GM18502 (cell line): Measurements from ENCODE around the gene B3GAT1.
"Not testable (repeated sequence)": the region's sequence is repeated elsewhere in the genome, so short reads cannot be mapped to it uniquely, and the experiment has no call there.

Experiments used
- ATAC-seq: cut with Tn5 transposase; IDR thresholded peaks from one replicate; pipeline ENCODE4 v1.9.1; 2021; ENCODE audit warnings: mild to moderate bottlenecking; ENCODE audit not compliant: unreplicated experiment, poor library complexity

Gene B3GAT1

GRCh38 chr11:134360050-134360835, 51.8 kb downstream of the B3GAT1 start:
- peak; percentile 95 for ATAC-seq

GRCh38 chr11:134359646-134360045, 52.4 kb downstream of the B3GAT1 start:
- no peak for ATAC-seq

- ATAC-seq = no peak
Observed at GRCh38 chr11:134358856-134359490, 53.1 kb downstream of the B3GAT1 start.

GRCh38 chr11:134358165-134358855, 53.7 kb downstream of the B3GAT1 start:
- no peak for ATAC-seq

GRCh38 chr11:134357545-134357839, 54.5 kb downstream of the B3GAT1 start:
- no peak for ATAC-seq

GRCh38 chr11:134356656-134357544, 55.1 kb downstream of the B3GAT1 start:
- no peak for ATAC-seq

GRCh38 chr11:134355656-134356055, 56.4 kb downstream of the B3GAT1 start:
- ATAC-seq = no peak

- ATAC-seq = no peak
Observed at GRCh38 chr11:134355136-134355535, 56.9 kb downstream of the B3GAT1 start.

GRCh38 chr11:134352111-134352510, 59.9 kb downstream of the B3GAT1 start:
- no peak for ATAC-seq

- ATAC-seq = peak; percentile 81
Observed at GRCh38 chr11:134350381-134350780, 61.7 kb downstream of the B3GAT1 start.

GRCh38 chr11:134349802-134350355, 62.2 kb downstream of the B3GAT1 start:
- peak; percentile 12 for ATAC-seq

- ATAC-seq = peak; percentile 66
Observed at GRCh38 chr11:134349109-134349801, 62.8 kb downstream of the B3GAT1 start.

- ATAC-seq = no peak
Observed at GRCh38 chr11:134347441-134347840, 64.6 kb downstream of the B3GAT1 start.

- no peak for ATAC-seq
Observed at GRCh38 chr11:134346976-134347350, 65.1 kb downstream of the B3GAT1 start.

GRCh38 chr11:134346101-134346975, 65.7 kb downstream of the B3GAT1 start:
- ATAC-seq = no peak

GRCh38 chr11:134345237-134345550, 66.8 kb downstream of the B3GAT1 start:
- no peak for ATAC-seq

- ATAC-seq = not testable (repeated sequence)
Observed at GRCh38 chr11:134344497-134345236, 67.4 kb downstream of the B3GAT1 start.

GRCh38 chr11:134343646-134344045, 68.4 kb downstream of the B3GAT1 start:
- ATAC-seq = no peak
